Measurements from ENCODE around the gene DOCK9.

DNA sequence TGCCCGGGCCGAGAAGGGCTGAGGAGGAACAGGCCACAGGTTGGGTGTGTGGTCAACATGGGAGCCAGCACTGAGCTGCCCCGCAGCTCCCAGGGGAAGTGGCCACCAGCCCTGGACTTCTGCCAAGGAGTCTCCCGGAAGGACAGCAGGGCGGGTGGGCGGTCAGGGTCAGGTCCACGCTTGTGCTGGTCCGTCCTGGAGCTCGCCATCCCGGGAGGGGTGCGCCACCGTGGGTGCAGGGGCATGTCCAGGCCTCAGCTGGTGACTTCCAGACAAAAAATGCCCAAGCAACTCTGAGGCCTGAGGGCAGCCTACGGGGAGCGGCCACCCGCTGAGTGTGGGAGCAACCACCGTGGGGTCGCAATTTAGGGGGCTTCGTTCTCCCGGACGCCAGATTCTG is 203.9 kb downstream of the DOCK9 start:
- TF ChIP-seq, protein P1, sequence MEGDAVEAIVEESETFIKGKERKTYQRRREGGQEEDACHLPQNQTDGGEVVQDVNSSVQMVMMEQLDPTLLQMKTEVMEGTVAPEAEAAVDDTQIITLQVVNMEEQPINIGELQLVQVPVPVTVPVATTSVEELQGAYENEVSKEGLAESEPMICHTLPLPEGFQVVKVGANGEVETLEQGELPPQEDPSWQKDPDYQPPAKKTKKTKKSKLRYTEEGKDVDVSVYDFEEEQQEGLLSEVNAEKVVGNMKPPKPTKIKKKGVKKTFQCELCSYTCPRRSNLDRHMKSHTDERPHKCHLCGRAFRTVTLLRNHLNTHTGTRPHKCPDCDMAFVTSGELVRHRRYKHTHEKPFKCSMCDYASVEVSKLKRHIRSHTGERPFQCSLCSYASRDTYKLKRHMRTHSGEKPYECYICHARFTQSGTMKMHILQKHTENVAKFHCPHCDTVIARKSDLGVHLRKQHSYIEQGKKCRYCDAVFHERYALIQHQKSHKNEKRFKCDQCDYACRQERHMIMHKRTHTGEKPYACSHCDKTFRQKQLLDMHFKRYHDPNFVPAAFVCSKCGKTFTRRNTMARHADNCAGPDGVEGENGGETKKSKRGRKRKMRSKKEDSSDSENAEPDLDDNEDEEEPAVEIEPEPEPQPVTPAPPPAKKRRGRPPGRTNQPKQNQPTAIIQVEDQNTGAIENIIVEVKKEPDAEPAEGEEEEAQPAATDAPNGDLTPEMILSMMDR (IDR thresholded peaks at IDR 0.05; ENCODE audit: insufficient read depth, low read depth, low read length), result no peak
- TF ChIP-seq EZH2 (IDR thresholded peaks at IDR 0.05; ENCODE audit: insufficient read depth, low read length), result no peak
